Pancreas (tissue), 10 donors: Measurements from ENCODE around the gene ATRAID. TPM values are rescaled to one million over a fixed set of nuclear protein-coding genes. Genes with fewer than 3 reads are reported as not detected.

ENCODE experiments used
- ATAC-seq, 4 donors: fragments of 200-7000 bp; cut with Tn5 transposase; one replicate each; pipeline versions ENCODE4 v1.8.0 to v1.9.1; 2020; ENCODE audit warnings: mild to moderate bottlenecking in 4 of 4, moderate library complexity in 4 of 4
- DNase-seq, 6 donors: peaks; one replicate each; pipeline ENCODE4 v3.0.0-alpha.2; 2020
- FAIRE-seq: peaks from 2 replicates; lab custom pipeline; 2012; peaks lifted over from hg19 to GRCh38; lab: Jason Lieb, UNC
- H3K27ac ChIP-seq, 4 donors: fragments of 200-600 bp; sonication (generic); 1 replicate in 3 of 4; 2 replicates in 1 of 4; pipeline versions ENCODE4 v1.5.0 to v1.8.0; 2020
- H3K27me3 ChIP-seq, 4 donors: fragments of 200-600 bp; one replicate each; pipeline ENCODE4 v1.8.0; 2021
- H3K36me3 ChIP-seq, 3 donors: fragments of 200-600 bp; sonication (generic) in 1 of 3; one replicate each; pipeline versions ENCODE4 v1.5.0 to v1.8.0; 2020 to 2021
- H3K4me1 ChIP-seq, 3 donors: fragments of 200-600 bp; one replicate each; pipeline ENCODE4 v1.8.0; 2021
- H3K4me3 ChIP-seq, 4 donors: fragments of 200-600 bp; sonication (generic) in 2 of 4; one replicate each; pipeline versions ENCODE4 v1.5.0 to v1.8.0; 2020 to 2021
- H3K9me3 ChIP-seq, 4 donors: fragments of 200-600 bp; one replicate each; pipeline ENCODE4 v1.8.0; 2021
- WGBS, 2 donors: extraction: QIAGEN DNeasy Blood & Tissue Kit; methylation state at CpG; one replicate each; pipeline ENCODE4 v1.1.7; 2013; 5-methylcytosine and 5-hydroxymethylcytosine counted together
- intact Hi-C, 3 donors: fragments of 100-400 bp; cut with DNase I; formaldehyde crosslinking; loops; one replicate each; pipeline versions ENCODE4 v1.11.1 to v1.14.2; 2022
- polyA plus RNA-seq, 2 donors: library from polyadenylated mRNA; stranded (reverse); fragments of 200-250 nt; gene quantifications; one replicate each; pipeline ENCODE4 v1.2.3, GENCODE V29; 2013
- total RNA-seq, 6 donors: library from RNA; stranded (reverse); fragmentation: NEBNext Ultra II Directional in 4 of 6; extraction: Animal tissue kit (Norgen Biotek cat#: 25700) in 4 of 6; gene quantifications; one replicate each; pipeline versions ENCODE4 v1.2.1 to v1.2.4, GENCODE V29; 2021 to 2023
- TF ChIP-seq, protein P1 (sequence below), 4 donors: fragments of 200-600 bp; sonication (generic) in 3 of 4; IDR thresholded peaks; one replicate each; pipeline versions ENCODE4 v1.5.0 to v1.8.0; 2021; ENCODE audit warnings: antibody characterized with exemption in 4 of 4
- donor health status: healthy with polysubstance abuse.
- donor health status: DM: no; HTN: no; CAD: no; lungs with moderate emphysema.
- donor health status: DM: no; HTN: no; CAD: no.
- donor health status: control.
- donor health status: control.
- donor health status: Bipolar disorder and iron deficiency.
- donor health status: DM: yes; HTN: yes; CAD: no.
- donor health status: DM: no; HTN: no; CAD: no.
- donor health status: DM: no; HTN: no; CAD: no.
- donor health status: DM: yes; HTN: yes; CAD: no.

The ATRAID gene
- total and polyA plus RNA-seq, 8 donors, result 38.9 to 106 (median 52.6) TPM

DNA sequence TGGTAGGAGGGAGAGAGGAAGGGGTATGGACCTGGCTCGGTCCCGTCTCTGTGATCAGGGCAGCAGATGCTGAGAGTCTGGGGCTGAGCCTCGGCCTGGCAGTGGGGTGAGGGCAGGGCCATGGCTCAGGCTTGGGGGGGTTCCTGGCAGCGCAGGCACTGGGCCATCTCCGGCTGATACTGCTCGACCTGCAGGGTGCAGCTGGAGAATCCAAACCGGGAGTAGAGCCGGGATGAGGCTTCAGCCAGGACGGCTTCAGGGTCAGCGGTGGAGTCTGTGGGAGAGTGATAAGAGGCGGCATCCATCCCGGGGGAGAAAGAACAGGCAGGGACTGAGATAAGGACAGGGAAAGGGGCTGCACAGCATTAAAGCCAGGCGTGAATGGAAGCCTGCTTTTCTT is 43.3 kb downstream of the ATRAID start:
- DNase-seq, result no peak
- intact Hi-C loops, result no loop called here
- no peak for ATAC-seq
- FAIRE-seq, result no peak
- 27 to 28% methylated on average over 13 of the region's 13 CpGs for WGBS, 2 donors
- Histone ChIP-seq H3K27me3 (no peaks in the 10 kb centered on the region), H3K9me3 (no peaks in the 10 kb centered on the region), H3K36me3 (no peaks in the 10 kb centered on the region), H3K27ac (no peak overlapping the region), H3K4me3 (no peak overlapping the region), H3K4me1 (no peaks in the 10 kb centered on the region)
- TF ChIP-seq, protein P1, sequence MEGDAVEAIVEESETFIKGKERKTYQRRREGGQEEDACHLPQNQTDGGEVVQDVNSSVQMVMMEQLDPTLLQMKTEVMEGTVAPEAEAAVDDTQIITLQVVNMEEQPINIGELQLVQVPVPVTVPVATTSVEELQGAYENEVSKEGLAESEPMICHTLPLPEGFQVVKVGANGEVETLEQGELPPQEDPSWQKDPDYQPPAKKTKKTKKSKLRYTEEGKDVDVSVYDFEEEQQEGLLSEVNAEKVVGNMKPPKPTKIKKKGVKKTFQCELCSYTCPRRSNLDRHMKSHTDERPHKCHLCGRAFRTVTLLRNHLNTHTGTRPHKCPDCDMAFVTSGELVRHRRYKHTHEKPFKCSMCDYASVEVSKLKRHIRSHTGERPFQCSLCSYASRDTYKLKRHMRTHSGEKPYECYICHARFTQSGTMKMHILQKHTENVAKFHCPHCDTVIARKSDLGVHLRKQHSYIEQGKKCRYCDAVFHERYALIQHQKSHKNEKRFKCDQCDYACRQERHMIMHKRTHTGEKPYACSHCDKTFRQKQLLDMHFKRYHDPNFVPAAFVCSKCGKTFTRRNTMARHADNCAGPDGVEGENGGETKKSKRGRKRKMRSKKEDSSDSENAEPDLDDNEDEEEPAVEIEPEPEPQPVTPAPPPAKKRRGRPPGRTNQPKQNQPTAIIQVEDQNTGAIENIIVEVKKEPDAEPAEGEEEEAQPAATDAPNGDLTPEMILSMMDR (IDR thresholded peaks at IDR 0.05), result no peak

DNA sequence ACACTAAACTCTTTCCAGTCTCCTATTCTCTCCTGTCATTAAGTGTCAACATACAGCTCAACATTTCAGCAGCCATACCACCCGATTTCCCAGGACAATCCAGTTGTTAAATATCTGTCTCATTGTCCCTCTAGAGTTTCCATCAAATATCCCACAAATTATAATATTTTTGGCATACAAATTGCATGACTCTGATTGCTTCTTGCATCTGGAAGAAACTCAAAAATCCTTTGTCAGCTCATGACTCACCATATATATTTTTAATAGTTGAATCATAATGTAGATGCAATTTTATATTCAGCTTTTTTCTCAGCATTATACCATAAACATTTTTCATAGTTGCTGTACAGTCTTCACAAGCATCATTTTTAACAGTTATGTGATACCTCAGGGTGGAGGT is 43.8 kb downstream of the ATRAID start:
- H3K27me3 ChIP-seq, result no peaks in the 10 kb centered on the region
- H3K9me3 ChIP-seq, result no peaks in the 10 kb centered on the region
- WGBS, 2 donors, result 11 to 15% methylated on average over 1 of the region's 1 CpG
- no peak for DNase-seq
- H3K36me3 ChIP-seq, result no peaks in the 10 kb centered on the region
- no peaks in the 10 kb centered on the region for H3K4me1 ChIP-seq
- no peak overlapping the region for H3K4me3 ChIP-seq
- FAIRE-seq, result no peak
- ATAC-seq, result no peak
- no peak overlapping the region for H3K27ac ChIP-seq
- TF ChIP-seq, protein P1 (IDR thresholded peaks at IDR 0.05), result no peak
- intact Hi-C loops, result no loop called here

DNA sequence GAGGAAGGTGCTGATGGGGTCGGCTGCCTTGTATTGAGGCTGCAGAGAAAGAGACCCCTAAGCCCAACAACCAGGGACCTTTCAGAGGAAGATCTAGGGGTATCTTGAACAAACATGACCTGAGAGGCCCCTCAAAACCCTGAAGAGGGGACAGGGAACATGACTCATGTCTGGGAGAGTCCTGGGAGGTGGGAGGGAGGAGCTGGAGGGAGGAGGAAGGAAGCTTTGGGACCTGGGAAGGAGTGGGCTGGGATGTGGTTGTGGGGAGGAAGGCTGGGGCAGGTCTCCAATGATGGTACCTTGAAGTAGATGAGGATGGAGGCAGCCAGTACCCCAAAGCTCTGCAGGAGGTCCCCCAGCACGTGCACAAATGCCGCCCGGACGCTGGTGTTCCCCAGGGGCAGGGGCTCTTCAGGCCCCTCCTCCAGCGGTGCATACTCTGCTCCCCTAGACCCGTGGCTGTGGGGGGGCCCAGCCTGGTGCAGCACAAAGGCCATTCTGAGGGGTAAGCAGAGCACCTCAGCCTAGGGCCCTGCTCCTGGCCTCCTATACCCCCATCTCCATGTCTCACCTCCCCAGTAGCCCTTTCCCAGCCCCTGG is 45.1 kb downstream of the ATRAID start:
- Histone ChIP-seq H3K27me3 (peaks cover 0 to 2% (median 0%) of the 10 kb centered on the region in 4 donors), H3K27ac (no peak overlapping the region)
- no peak for DNase-seq

DNA sequence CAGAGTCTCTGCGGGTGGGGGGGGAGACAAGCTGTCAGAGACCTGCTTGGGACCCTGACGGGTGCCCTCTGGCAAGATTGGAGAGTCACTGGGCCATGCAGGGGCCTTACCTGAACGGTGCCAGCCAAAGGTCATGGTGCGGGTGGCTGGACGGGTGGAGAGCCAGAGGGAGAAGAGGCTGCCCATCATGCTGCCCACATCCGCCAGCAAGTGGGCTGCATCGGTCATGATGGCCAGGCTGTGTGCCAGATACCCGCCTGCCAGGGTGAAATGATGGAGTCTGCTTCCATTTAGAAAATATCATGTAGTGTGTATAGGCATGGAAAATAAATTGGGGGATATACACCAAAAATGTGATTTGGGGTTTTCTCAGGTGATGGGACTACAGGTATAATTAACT is 46.2 kb downstream of the ATRAID start:
- ATAC-seq, result no peak
- no peak for DNase-seq
- Histone ChIP-seq H3K27ac (no peak overlapping the region), H3K36me3 (no peaks in the 10 kb centered on the region), H3K4me3 (no peak overlapping the region), H3K4me1 (no peaks in the 10 kb centered on the region), H3K9me3 (no peaks in the 10 kb centered on the region), H3K27me3 (peaks cover 0 to 13% (median 0%) of the 10 kb centered on the region in 4 donors)
- TF ChIP-seq, protein P1 (IDR thresholded peaks at IDR 0.05), result no peak
- intact Hi-C loops, result no loop called here
- 72 to 77% methylated on average over 7 to 8 of the region's 8 CpGs for WGBS, 2 donors
- FAIRE-seq, result no peak

More for the DNA sequence above, 45.1 kb downstream of the ATRAID start:
- Histone ChIP-seq H3K4me3 (no peak overlapping the region), H3K36me3 (no peaks in the 10 kb centered on the region), H3K4me1 (no peaks in the 10 kb centered on the region), H3K9me3 (no peaks in the 10 kb centered on the region)
- intact Hi-C loops, result no loop called here
- WGBS, 2 donors, result 62% methylated on average over 7 of the region's 7 CpGs
- TF ChIP-seq, protein P1 (IDR thresholded peaks at IDR 0.05), result no peak
- ATAC-seq (no peak), FAIRE-seq (no peak)

DNA sequence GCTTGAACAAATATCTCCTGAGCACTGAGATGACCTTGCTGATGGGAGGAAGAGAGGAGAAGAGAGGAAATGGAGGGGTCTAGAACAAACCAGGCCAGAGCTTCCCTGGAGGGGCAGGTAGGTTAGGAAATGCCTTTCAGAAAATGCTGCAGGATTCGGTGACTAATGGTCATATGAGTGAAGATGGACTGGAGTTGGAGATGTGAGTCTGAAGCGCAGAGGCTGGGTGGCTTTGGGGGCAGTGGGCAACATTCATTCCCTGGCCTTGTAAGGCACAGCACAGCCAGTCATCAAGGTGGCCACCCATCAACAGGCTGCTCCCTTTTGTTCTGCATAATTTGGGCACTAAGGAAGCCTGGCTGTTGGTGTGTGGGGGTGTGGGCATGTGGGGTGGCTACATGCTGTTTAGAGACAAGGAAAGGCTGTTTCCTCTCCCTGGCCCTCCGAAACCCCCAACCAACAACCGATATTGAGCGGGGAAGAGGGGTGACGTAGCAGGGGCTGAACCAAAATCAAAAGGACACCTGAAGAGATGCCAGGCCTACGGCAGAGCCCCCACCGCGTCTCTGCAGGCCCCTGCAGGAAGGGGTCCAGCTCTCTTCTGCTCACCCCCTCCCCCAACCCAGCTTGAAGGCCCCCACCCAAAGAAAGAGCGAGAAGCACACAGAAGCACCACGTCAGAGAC is 49.5 kb downstream of the ATRAID start:
- H3K4me1 ChIP-seq, result peaks cover 0 to 6% (median 4%) of the 10 kb centered on the region in 3 donors
- 59 to 66% methylated on average over 11 of the region's 11 CpGs for WGBS, 2 donors
- no peak for FAIRE-seq
- H3K27ac ChIP-seq, result no peak overlapping the region
- H3K27me3 ChIP-seq, result peaks cover 0 to 20% (median 0%) of the 10 kb centered on the region in 4 donors
- H3K9me3 ChIP-seq, result no peaks in the 10 kb centered on the region
- no peak for DNase-seq
- no peak overlapping the region for H3K4me3 ChIP-seq
- H3K36me3 ChIP-seq, result no peaks in the 10 kb centered on the region
- ATAC-seq, result no peak
- TF ChIP-seq, protein P1 (IDR thresholded peaks at IDR 0.05), result no peak
- intact Hi-C loops, result no loop called here
